ENCODE results near the gene MYL7. TPM values are rescaled to one million over a fixed set of nuclear protein-coding genes. Genes with fewer than 3 reads are reported as not detected.

MYL7 gene
- total and polyA plus RNA-seq, 2 of the 4 experiments (the other 2 are of a cell fraction) = 0.24 TPM; not detected in 1

GRCh38 chr7:44182827-44183226 is 41.7 kb upstream of the MYL7 start:
- BruUV-seq (replicated peaks) = no TSS peak
- CTCF ChIA-PET = no interaction called here
- dilution Hi-C loops (cut with HindIII; ENCODE audit: low sequenced_read_pairs, unreplicated experiment) = no loop called here

More at GRCh38 chr7:44182827-44183226, 41.7 kb upstream of the MYL7 start:
- Histone ChIP-seq H4K20me1 (ENCODE audit: insufficient read depth, low read length) (no peaks in the 10 kb centered on the region), H4K8ac (ENCODE audit: low read depth in 2 of 2, low read length in 2 of 2) (no peak overlapping the region), H3K4me1 (ENCODE audit: control insufficient read depth, insufficient read depth, low read length) (peaks cover 4% of the 10 kb centered on the region), H4K91ac (ENCODE audit: insufficient read depth, low read depth, low read length) (no peak overlapping the region), H3K56ac (ENCODE audit: extremely low read depth, insufficient read depth, low read length) (no peak overlapping the region), H3K27me3 (ENCODE audit: control insufficient read depth, insufficient read depth, low read length) (peaks cover 24% of the 10 kb centered on the region), H3K4ac (ENCODE audit: low read depth, low read length) (no peak overlapping the region), H3K23ac (ENCODE audit: low read depth, low read length) (no peak overlapping the region), H3K79me1 (ENCODE audit: low read depth in 1 of 2, low read length in 2 of 2) (no peaks in the 10 kb centered on the region; a peak in 1 of 4 replicates), H3K14ac (replicated peaks; ENCODE audit: low read depth, low read length) (no peak overlapping the region), H3K18ac (ENCODE audit: low read depth, low read length) (no peak overlapping the region), H3K27ac (ENCODE audit: insufficient read depth, low read length) (no peak overlapping the region), H2BK5ac (ENCODE audit: low read depth, low read length, poor library complexity, severe bottlenecking) (no peak overlapping the region), H4K5ac (ENCODE audit: low read depth, low read length) (no peak overlapping the region), H2BK15ac (ENCODE audit: low read depth, low read length) (no peak overlapping the region), H2AFZ (replicated peaks; ENCODE audit: low read length, poor library complexity) (no peak overlapping the region), H3K4me3 (ENCODE audit: insufficient read depth, low read depth, low read length) (no peak overlapping the region), H2BK120ac (ENCODE audit: low read depth, low read length) (no peak overlapping the region), H3K36me3 (ENCODE audit: control insufficient read depth, insufficient read depth, low read length) (no peaks in the 10 kb centered on the region), H2BK20ac (ENCODE audit: low read depth, low read length) (no peak overlapping the region), H2AK9ac (replicated peaks; ENCODE audit: low read depth, low read length, poor library complexity) (no peak overlapping the region), H3K9me1 (ENCODE audit: insufficient read depth, low read length) (no peaks in the 10 kb centered on the region), H3K4me2 (ENCODE audit: low read depth, low read length) (no peak overlapping the region), H2AK5ac (ENCODE audit: low read depth, low read length) (no peak overlapping the region), H3K9ac (ENCODE audit: low read depth, low read length) (no peak overlapping the region), H3K9me3 (ENCODE audit: control insufficient read depth, insufficient read depth, low read length) (peaks cover 18% of the 10 kb centered on the region)
- in situ Hi-C loops (cut with MboI; ENCODE audit: low sequenced_read_pairs) (no loop called here), intact Hi-C loops (cut with micrococcal nuclease) (no loop called here)
- POLR2A ChIA-PET (ENCODE audit: unreplicated experiment) = no interaction called here
- no peak for TF ChIP-seq CHD1 (IDR thresholded peaks at IDR 0.05; ENCODE audit: low read depth, low read length)
- no peak for TF ChIP-seq RCOR1 (IDR thresholded peaks at IDR 0.05; ENCODE audit: insufficient replicate concordance, low read length)
- TF ChIP-seq NFE2L2 (IDR thresholded peaks at IDR 0.05; ENCODE audit: low read depth, low read length) = no peak
- TF ChIP-seq MAFK (IDR thresholded peaks at IDR 0.05; ENCODE audit: low read depth, low read length) = no peak
- TF ChIP-seq RFX5 (IDR thresholded peaks at IDR 0.05; ENCODE audit: low read depth, low read length) = no peak
- TF ChIP-seq SMC3 (IDR thresholded peaks at IDR 0.05; ENCODE audit: low read depth, low read length) = no peak
- no peak for TF ChIP-seq MAZ (IDR thresholded peaks at IDR 0.05; ENCODE audit: borderline replicate concordance, low read depth, low read length)
- no peak for TF ChIP-seq CEBPB (IDR thresholded peaks at IDR 0.05; ENCODE audit: low read depth, low read length)
- TF ChIP-seq USF2 (IDR thresholded peaks at IDR 0.05; ENCODE audit: low read depth, low read length) = no peak
- ATAC-seq (ENCODE audit: low read depth) (no peak), DNase-seq (no peak)
- 53% methylated on average over 4 of the region's 5 CpGs; no CpG with 5 or more reads in 1 of the 2 experiments for WGBS, 2 experiments (ENCODE audit: extremely low coverage in 2 of 2, insufficient read length in 1 of 2)
